NCI-H2107 (cell line): ENCODE data around the gene NUDT3.

Source experiments
- DNase-seq: peaks from one replicate; lab custom pipeline; 2025; lab: John Stamatoyannopoulos, UW

NUDT3 gene

DNA sequence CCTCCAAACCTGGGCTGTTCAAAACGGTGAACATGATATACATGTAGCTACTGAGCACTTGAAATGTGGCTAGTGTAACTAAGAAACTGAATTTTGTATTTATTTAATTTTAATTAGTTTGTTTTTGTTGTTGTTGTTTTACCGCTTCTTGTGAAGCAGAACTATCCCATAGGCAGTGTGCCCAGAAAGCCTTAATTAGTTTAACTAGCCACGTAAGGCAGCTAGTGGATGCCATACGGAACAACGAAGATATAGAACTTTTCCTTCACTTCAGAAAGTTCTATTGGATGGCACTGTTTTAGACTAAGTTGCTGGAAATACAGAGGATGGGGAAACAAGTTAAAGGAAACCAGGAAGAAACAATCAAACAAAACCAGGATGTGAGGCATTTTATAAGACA lies 70.6 kb downstream of the NUDT3 start:
- DNase-seq, result no peak

DNA sequence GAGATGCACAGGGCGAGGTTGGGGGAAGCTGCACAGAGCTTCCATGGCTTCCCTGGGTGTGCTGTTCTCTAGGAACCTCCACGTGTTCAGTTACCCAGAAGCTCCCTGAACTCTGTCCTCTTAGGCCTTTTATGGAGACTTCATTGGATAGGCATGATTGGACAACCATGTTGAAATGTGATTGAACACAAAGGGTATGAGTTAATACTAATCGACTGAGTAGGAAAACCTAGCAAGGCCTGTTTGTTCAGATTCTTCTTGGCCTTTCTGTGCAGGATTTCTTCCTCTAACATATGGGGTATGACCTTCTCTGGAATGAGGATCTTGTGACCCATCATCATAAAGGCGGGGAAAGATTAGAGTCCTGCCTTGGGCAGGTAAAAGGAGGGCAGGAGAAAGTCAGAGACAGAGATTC lies 73.0 kb downstream of the NUDT3 start:
- no peak for DNase-seq

DNA sequence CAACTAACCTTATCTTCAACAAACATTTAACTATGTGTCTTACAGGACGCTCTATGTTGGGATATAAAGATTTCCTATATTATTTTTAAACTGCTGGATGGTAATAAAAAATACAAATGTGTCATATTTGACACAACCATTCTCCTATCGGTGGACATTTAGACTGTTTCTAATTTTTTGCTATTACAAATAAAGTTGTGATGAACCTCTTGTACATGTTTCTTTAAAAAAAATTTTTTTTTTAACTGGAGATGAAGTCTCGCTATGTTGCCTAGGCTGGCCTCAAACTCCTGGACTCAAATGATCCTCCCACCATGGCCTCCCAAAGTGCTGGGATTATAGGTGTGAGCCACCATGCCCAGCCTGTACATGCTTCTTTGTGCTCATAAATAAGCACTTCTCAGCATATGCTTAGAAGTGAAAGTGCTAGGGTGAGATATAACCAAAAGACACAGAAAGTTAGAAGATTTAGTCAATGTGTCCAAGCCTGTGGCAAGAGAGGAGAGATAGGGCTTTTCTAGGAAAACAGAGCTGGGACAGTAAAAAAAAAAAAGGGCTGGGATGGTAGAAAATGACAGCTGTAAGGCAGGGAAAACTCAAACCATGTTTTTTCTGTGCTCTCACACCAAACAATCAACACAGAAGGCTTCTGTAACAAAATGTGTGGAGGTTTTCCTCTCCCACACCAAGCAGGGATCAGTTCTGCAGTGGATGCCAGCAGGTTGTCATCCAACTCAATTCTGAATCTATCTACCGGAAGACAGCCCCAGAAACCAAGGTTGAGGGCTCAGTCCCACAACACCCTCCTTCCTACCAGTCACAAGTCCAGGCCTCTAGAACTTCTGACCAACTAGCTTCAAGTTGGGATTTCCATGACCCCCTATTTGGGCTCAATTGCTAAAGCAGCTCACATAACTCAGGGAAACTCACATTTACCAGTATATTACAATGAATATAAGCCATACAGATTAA lies 73.7 kb downstream of the NUDT3 start:
- no peak for DNase-seq

DNA sequence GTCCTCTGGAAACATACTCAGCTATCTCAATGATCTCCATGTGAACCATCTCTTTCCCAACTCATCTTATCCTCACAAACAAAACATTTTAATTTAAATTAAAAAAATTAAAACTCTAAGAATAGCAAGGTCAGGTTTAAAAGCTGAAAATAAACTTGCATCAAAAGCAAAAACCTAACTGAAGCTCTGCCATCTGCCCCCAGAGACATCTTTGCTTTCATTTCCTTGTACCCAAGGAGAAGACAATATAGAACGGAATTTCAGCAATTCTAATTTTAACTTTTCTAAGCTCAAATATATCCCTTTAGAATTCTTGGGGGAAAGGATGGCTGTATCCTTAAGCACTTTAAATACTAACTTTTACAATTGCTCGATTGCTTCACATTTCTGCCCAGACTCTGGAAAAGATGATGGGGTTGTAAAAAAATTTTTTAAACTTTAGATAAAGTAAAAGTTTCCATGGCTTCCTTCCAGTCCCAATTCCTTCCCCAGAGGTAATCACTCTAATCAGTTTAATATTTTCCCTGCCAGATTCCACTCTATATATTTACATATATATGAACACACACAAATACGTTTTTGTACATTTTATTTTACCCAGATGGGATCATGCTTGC lies 74.5 kb downstream of the NUDT3 start:
- DNase-seq, result no peak

DNA sequence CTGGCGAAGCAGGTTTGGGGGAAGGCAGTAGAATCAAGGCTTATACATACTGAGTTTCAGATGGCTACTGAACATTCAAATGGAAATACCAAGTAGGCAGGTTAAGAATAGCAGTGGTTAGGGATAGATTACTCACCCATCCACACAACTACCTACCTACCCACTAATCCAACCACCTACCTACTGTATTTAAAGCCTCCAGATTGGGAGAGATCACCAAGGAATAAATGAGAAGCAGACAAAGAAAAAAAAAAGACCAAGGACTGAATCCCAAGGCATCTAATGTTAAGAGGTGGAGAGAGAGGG lies 75.3 kb downstream of the NUDT3 start:
- DNase-seq, result no peak

DNA sequence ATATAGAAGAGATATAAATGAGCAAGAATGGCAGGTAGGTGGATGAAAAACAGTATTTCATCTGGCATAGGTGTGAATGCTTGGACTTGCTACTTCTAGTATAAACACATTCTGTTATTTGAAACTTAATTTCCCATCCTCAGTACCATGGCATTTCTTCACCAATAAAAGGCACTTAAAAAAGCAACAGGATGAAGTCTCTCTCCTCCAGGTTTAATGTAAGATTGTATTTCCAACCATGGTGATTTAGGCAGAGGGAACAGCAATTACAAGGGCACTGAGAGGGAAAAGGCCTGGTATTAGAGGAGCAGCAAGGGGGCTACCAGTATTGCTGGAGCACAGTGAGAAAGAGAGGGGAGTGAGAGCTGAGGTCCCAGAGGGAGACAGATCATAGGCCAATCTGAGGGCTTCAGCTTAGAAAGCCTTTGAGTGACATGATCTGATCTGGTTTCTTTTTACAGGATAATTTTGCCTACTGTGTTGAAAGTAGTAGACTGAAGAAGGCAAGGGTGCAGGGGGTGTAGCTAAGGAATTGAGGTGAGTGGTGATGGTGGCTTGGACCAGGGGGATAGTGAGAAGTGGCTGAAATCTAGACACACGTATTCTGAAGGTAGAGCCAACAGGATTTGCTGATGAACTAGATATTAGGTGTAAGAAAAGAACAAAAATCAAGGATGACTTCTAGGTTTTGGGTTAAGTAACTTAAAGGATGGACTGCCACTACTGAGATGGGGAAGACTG lies 75.9 kb downstream of the NUDT3 start:
- DNase-seq, result no peak

DNA sequence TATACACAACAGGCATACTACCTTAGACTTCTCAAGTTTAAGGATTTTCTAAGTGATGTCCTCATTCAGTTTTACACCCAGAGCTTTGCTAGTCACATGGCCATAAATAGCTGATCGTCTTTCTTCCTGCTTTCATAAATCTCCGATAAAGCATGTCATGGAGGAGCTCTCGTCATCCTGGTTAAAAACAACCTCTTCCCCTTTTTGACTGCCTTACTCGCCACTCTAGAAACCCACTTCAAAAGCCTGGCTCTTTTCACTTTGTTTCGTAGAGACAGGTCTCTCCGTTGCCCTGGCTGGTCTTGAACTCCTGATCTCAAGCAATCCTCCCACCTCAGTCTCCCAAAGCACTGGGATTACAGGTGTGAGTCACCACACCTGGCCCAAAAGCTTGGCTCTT lies 76.7 kb downstream of the NUDT3 start:
- no peak for DNase-seq

DNA sequence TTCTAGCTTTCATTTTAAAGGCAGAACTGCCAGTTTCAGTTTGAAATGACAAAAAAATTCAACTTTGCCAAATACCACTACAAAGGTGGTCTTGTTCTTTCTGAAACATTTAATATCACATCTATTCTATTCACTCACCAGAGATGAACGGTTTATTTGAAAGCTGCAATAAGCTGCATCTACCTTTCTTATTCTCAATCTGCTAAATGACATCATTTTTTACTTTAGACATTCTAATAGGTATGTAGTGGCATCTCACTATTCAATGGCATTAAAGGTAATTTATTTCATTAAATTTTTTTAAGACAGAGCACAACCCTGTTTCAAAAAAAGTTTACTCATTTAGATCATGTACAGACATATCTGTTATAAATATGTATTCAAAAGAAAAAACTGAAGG lies 77.2 kb downstream of the NUDT3 start:
- DNase-seq, result no peak

DNA sequence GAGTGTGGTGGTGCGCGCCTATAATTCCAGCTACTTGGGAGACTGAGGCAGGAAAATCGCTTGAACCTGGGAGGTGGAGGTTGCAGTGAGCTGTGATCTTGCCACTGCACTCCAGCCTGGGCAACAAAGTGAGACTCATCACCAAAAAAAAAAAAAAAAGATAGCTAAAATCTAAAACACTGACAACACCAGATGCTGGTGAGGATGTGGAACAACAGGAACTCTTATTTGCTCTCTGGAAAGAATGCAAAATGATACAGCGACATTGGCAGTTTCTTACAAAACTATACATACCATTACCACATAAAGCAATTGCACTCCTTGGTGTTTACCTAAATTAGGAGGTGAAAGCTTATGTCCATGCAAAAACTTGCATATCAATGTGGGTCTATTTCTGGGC lies 80.2 kb downstream of the NUDT3 start:
- no peak for DNase-seq

DNA sequence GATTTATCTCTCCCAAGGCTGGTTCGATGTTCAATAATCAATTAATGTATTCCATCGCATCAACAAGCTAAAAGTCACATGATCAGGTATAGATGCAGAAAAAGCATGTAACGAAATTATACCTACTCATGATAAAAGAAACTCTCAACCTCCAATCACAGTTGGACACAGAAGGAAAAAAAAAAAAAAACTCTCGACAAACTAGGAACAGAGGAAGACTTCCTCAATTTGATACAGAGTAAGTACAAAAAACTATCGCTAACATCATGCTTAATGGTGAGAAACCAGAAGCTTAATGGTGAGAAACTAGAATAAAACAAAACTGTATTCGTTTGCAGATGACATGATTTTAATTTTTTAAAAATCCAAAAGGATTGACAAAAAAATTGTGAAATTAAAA lies 81.7 kb downstream of the NUDT3 start:
- DNase-seq, result no peak

DNA sequence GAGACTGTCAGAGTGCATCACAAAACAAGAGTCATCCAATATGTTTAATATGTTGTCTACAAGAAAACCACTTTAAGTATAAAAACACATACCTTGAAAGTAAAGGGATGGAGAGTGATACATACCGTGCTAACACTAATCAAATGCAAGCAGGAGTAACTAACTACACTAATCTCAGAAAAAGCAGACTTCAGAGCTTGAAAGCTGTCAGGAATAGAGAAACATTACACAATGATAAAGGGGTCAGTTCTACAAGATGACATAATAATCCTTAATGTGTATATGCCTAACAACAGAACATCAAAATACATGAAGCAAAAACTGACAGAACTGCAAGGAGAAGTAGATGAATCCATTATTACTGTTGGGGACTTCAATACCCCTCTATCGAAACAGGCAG lies 84.0 kb downstream of the NUDT3 start:
- no peak for DNase-seq

DNA sequence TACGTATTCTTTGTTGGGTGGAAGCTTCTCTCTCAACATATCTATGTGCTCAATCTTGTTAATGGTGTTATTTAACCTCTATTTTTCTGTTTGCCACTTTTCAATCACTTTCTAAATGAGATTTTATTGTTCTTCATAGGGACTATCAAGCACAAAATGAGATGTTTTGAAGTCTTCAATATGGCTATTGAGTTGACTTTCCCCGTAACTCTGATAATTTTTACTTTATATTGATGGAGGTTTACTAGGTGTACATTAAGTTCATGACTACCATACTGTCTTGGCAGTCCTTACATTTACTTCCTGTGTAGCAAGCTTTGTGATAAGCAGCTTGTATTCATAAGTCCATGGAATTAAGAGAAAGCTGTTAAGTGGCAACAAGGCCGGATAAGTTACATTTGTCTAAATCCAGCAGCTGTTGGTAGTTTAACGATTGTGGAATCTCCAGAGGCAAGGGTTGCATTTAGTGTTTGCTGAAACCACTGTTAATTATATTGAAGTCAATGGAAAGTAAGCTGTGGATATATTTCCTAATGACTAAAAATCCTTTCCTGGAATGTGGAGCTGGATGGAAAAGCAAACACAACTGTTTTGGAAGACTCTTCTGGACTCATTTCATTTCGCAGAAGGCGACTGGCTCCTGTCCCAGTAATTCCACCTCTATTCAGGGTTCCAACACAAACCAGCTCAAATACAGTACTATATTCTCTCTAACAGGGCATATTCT lies 86.3 kb downstream of the NUDT3 start:
- DNase-seq, result no peak

DNA sequence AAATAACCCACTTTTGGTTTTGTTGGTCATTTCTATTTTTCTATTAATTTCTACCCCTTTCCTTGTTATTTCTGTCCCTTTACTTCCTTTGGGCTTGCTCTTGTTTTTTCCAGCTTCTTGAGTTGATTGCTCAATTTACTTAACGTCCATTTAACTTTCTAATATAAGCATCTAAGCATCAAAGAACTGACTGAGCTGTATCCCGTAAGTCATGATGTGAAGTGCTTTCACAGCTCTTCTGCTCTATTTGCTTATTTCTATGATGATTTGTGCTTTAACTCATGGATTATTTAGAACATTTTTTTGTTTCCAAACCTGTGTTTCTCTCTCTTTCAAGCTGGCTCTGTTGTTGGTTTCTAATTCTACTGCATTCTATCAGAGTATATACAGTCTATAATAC lies 87.0 kb downstream of the NUDT3 start:
- DNase-seq, result no peak

DNA sequence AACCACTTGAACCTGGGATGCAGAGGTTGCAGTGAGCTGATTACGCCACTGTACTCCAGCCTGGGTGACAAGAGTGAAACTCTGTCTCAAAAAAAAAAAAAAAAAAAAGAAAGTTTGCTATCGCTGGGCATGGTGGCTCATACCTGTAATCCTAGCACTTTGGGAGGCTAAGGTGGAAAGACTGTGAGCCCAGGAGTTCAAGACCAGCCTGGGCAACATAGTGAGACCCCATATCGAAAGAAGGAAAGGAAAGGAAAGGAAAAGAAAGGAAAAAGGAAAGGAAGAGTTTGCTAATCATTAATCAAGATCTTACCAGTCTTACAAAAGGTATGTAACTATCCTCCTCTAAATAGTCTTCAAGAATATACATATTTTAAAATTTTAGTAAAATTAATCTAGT lies 88.3 kb downstream of the NUDT3 start:
- DNase-seq, result no peak

DNA sequence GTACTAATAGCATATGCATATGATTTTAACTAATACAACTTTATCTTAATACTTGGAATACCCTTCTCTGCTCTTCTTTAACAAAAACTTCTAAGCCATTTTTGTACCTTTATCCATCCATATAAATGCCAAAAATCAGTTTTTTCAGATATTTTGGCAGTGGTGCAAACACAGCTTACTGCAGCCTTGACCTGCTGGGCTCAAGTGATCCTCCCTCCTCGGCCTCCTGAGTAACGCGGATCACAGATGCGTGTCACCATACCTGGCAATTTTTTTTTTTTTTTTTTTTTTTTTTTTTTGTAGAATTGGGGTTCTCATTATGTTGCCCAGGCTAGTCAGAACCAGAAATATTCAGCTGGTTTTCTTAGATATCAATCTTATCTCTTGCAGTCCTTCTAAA lies 89.5 kb downstream of the NUDT3 start:
- DNase-seq, result no peak

DNA sequence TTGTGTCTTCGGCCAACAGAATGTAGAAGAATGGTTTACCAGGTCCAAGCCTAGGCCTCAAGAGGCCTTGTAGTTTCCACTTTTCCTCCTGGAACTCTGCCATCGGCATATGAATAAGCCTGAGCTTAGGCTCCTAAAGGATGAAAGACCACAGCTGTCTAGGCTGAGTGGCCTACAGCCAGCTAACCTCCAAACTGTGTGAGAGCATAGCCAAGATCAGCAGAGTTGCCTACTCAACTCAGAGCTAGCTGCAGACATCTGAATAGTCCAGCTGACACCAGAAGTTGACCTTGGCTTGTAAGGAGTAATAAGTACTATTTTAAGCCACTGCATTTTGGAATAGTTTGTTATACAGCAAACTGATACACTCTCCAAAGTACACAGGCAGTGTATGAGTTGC lies 91.1 kb downstream of the NUDT3 start:
- no peak for DNase-seq

DNA sequence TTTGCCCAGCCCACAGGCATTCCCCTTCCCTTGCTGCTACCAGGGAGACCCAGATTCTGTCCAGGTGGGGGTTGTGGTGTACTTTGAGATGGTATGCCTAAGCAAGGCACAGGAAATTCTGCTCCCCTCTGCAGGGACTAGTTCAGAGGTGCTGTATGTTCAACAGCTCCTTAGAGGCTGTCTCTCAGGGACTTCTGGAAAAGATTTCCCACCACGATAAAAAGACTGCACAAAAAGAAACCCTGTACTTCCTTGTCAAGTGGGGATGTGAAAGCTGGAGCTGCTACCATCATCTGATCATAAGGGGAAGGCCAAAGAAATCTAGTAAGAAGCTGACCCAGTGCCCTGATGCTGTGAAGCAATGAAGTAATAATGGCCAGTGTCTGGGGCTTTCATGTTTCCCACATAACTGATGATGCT lies 92.1 kb downstream of the NUDT3 start:
- no peak for DNase-seq

DNA sequence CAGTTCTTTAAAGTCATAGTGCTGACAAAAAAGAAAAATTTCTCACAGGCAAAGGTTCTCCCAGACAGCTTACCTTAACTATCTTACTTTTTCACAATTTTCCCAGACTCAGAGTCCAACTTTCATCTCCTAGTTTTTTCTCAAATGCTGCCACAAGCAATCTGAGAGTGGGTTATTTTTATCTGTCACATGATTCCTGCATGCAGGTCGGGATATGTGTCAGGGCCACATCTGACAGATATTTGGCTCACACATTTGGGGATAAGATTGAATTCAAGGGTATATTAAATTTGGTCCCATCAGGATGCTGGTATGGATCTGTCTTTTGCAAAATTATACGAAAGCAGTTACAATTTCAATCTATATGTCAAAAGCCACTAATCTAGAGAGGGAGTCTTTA lies 93.5 kb downstream of the NUDT3 start:
- DNase-seq, result no peak

DNA sequence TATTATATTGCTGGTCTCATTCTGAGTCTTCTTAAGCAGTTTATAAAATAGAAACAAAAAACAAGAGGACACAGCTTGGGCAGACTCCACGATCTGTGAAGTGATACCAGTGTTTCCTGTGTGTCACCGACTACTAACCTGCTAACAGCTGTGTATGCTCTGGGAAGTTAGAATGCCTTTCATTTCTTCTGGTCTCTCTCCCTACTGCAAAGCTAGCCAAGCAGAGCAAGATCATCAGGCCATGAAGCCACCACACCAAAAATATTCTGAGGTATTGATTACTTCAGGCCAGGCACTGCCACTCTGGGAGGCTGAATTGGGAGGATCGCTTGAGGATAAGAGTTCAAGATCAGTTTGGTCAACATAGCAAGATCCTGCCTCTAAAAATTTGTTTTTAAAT lies 96.7 kb downstream of the NUDT3 start:
- no peak for DNase-seq

DNA sequence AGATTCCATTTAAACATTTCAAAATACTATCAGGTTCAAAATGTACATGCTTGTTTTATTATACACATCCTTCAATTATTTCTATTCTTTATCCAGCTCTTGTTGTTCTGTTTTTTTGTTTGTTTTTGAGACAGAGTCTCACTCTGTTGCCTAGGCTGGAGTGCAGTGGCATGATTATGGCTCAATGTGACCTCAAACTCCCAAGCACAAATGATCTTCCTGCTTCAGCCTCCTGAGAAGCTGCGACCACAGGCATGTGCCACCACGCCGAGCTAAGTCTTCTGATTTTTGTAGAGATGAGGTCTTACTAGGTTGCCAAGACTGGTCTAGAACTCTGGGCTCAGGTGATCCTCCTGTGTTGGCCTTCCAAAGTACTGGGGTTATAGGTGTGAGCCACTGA lies 99.5 kb downstream of the NUDT3 start:
- DNase-seq, result no peak

DNA sequence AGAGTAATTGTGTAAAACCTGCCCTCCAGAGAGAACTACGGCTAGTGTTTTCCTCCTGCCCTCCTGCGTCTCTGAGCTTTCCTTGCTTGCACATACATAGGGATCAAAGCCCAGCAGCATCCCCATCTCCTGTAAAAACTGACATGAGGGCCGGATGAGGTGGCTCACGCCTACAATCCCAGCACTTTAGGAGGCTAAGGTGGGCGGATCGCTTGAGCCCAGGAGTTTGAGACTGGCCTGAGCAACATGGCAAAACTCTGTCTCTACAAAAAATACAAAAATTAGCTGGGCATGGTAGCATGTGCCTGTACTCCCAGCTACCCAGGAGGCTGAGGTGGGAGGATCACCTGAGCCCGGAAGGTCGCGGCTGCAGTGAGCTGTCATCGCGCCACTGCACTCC lies 103.3 kb downstream of the NUDT3 start:
- DNase-seq, result no peak

DNA sequence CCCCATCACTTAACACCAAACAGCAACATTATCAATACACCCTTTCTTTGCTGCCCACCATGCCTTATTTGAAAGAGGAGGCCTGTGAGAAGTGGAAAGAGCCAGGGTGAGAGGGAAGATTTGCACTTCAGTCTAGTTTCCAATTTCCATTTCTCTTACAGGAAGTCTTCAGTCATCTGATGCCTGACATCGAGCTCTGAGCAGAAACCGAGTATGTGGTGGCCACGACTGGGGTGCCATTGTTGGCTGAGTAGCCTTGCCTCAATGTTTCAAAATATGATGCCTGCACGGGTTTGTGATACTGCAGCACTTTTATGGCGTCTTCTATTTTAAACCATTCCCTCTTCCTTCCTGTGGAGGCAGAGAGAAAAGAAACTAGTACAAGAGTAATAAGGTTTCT lies 103.9 kb downstream of the NUDT3 start:
- DNase-seq, result no peak
